Activated naive CD4-positive, alpha-beta T cell treated with anti-CD3 and anti-CD28 coated beads, Interleukin-2, amount 50 U/mL, for 24 hours (primary cell): ENCODE data around the gene PDK3.

Experiments
- H3K27ac Mint-ChIP-seq: one replicate; pipeline ENCODE4 v1.8.0; 2021; ENCODE audit warnings: mild to moderate bottlenecking, mixed read lengths
- H3K27me3 Mint-ChIP-seq: one replicate; pipeline ENCODE4 v1.8.0; 2021; ENCODE audit warnings: mixed read lengths
- H3K36me3 Mint-ChIP-seq: one replicate; pipeline ENCODE4 v1.8.0; 2021; ENCODE audit warnings: mixed read lengths
- H3K4me1 Mint-ChIP-seq: one replicate; pipeline ENCODE4 v1.8.0; 2021; ENCODE audit warnings: mixed read lengths
- H3K4me3 Mint-ChIP-seq: one replicate; pipeline ENCODE4 v1.8.0; 2021; ENCODE audit warnings: mild to moderate bottlenecking, mixed read lengths
- H3K9me3 Mint-ChIP-seq: one replicate; pipeline ENCODE4 v1.8.0; 2021; ENCODE audit warnings: mixed read lengths

The PDK3 gene

DNA sequence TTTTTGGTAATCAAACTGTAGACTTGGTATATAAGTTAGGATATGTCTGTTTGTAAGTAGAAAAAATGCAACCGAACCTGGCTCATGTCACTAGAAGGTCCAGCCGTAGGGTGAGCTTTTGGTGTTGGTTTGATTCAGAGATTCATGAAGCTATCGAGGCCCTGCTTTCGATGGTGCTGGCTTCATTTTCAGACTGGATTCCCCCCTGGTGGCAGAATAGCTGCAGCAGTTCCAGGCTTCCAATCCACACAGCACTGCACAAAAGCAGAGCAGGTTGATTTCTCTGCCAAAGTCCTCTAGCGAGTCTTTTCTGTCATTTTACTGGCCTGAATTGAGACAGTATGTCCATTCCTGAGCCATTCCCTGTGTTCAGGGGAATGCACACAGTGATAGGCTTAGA, 33.1 kb downstream of the PDK3 start:
- Mint-ChIP-seq H3K36me3 (no peaks in the 10 kb centered on the region), H3K4me3 (peak overlapping the region; percentile 51), H3K27me3 (no peaks in the 10 kb centered on the region), H3K9me3 (no peaks in the 10 kb centered on the region), H3K4me1 (peaks cover 39% of the 10 kb centered on the region), H3K27ac (peak overlapping the region; percentile 84)

DNA sequence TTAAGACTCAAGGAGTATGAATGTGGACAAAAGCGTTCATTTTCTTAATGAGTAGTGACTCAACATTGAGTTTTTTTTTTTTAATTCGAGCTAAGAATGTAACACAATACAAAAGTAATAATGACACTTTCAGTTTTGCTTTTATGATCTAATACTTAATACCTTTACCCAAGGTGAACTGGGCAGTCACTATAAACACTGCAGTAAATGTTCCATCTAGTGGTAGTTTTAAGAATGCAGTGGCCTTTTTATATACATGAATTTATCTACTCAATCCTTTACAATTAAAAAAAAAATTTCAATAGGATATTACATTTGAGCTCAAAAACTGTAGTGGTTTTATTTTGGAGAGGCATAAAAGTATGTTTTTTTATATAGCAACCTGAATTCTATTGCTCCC, 33.9 kb downstream of the PDK3 start:
- peak overlapping the region; percentile 83 for H3K27ac Mint-ChIP-seq
- no peaks in the 10 kb centered on the region for H3K27me3 Mint-ChIP-seq
- H3K36me3 Mint-ChIP-seq, result no peaks in the 10 kb centered on the region
- H3K4me1 Mint-ChIP-seq, result peaks cover 31% of the 10 kb centered on the region
- no peaks in the 10 kb centered on the region for H3K9me3 Mint-ChIP-seq
- peak overlapping the region; percentile 51 for H3K4me3 Mint-ChIP-seq

DNA sequence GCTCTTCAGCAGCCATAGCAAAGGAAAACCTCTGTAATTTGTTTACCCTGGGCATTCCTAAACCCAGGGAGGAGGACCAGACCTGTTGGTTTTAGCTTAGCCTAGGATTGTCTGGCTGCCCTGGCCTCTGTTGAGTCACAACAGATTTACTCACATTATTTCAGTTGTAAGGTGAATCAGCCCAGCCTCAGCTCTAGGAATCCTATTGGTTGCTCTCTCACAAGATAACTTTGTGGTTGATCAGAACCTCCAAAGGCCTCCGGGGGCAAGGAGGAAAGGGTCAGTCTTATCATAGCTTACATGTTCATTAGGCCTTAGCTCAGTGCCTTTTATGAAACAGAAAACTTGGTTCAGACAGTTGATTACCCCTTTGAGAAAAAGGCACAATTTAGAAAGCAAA, 41.0 kb downstream of the PDK3 start:
- Mint-ChIP-seq H3K36me3 (peaks cover 2% of the 10 kb centered on the region), H3K4me3 (no peak overlapping the region), H3K27me3 (no peaks in the 10 kb centered on the region), H3K9me3 (no peaks in the 10 kb centered on the region), H3K27ac (peak overlapping the region; percentile 70), H3K4me1 (peaks cover 4% of the 10 kb centered on the region)

DNA sequence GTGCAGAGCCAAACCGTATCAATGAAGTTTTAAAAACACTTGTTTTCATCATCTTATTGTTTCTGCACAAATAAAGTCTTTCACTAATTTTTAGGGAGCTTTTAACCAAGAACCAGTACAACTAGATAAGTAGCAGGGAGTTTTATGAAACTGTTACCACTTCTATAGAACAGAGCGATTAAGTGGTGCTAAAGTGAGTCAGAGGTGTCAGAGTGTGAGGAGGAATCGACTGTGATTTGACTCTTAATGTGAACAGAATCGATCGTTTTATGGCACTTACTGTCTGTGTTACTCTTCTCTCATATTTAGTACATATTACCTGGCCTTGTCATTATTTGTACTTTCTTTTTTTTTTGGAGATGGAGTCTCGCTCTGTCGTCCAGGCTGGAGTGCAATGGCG, 43.3 kb downstream of the PDK3 start:
- Mint-ChIP-seq H3K36me3 (peaks cover 2% of the 10 kb centered on the region), H3K27ac (no peak overlapping the region), H3K4me3 (no peak overlapping the region)

DNA sequence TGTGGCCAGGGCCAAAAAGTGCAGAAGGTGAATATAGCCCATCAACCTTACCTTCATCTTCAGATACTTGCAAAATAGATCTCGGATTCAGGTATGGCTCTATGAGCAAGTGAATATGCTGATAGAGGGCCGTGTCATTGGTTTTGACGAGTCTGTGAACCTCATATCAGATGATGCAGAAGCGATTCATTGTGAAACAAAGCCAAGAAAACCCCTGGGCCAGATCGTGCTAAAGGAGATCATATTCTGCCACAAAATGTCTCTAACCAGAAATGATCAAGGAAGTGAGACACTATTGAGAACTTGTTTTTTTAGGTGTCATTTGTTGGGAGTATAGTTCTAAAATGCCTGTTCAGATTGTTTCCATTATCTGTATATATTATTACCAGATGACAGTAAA, 48.3 kb downstream of the PDK3 start:
- Mint-ChIP-seq H3K36me3 (peaks cover 3% of the 10 kb centered on the region), H3K27me3 (no peaks in the 10 kb centered on the region), H3K4me3 (no peak overlapping the region), H3K4me1 (peaks cover 8% of the 10 kb centered on the region), H3K9me3 (no peaks in the 10 kb centered on the region), H3K27ac (no peak overlapping the region)

More for the DNA sequence above, 43.3 kb downstream of the PDK3 start:
- Mint-ChIP-seq H3K4me1 (peaks cover 6% of the 10 kb centered on the region), H3K27me3 (no peaks in the 10 kb centered on the region), H3K9me3 (no peaks in the 10 kb centered on the region)

DNA sequence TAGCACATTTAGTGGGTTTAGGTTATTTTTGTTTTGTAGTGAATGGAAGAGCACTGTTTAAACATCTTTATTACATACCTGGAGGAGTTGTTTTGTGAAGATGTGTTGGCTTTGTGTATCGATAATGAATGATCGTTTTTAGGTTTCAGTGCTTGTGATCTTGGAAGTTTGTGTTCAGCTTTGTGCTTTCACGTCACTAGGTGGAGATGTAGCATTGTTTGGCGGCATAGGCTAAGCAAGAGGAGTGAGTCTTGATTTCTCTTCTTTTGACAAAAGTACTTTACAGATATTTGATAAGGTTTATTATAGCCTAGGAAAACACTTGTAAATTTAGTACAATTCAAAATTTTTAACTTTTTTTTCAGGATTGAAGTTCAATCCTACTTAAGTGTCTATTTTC, 50.4 kb downstream of the PDK3 start:
- Mint-ChIP-seq H3K9me3 (no peaks in the 10 kb centered on the region), H3K36me3 (peaks cover 3% of the 10 kb centered on the region)

DNA sequence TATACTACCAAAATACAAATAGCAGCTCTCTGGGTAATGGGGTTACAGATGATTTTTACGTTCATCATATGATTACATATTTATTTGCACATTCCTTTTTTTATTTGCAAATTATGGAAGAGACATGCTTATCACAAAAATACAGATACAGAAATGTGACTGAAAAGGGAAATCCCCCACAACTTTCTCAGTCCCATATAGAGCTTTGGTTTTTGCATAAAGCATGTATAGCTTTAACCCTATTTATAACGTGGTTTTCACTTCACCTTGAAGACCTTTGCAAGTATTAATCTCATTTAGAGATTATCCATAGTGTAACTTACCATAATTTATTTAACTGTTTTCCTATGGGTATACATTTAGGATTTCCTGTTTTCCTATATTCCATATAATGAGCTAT, 55.4 kb downstream of the PDK3 start:
- H3K27me3 Mint-ChIP-seq, result no peaks in the 10 kb centered on the region
- H3K27ac Mint-ChIP-seq, result no peak overlapping the region
- peaks cover under 1% of the 10 kb centered on the region for H3K4me1 Mint-ChIP-seq
- no peak overlapping the region for H3K4me3 Mint-ChIP-seq
- H3K9me3 Mint-ChIP-seq, result no peaks in the 10 kb centered on the region
- peaks cover 3% of the 10 kb centered on the region for H3K36me3 Mint-ChIP-seq

More for the DNA sequence above, 50.4 kb downstream of the PDK3 start:
- Mint-ChIP-seq H3K27me3 (no peaks in the 10 kb centered on the region), H3K27ac (peak overlapping the region; percentile 71), H3K4me3 (no peak overlapping the region), H3K4me1 (peaks cover 8% of the 10 kb centered on the region)

DNA sequence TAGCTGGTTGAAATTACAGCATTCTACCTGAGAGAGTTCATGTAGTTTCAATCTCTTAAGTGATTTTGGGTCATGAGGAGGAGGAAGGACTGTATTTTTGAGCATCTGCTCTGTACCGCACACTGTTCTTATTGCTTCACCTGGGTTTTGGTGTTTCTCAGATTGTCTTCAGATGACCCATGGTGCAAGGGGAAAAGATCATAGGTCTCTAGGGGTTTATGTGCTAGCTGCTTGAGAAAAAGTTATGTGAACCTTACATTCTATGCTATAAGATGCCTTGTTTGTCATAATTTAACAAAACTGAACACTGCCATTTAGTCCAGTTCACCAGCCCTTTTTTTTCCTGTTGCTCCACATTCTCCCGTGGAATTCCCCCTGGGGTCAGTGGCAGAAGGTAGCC, 60.4 kb downstream of the PDK3 start:
- H3K9me3 Mint-ChIP-seq, result no peaks in the 10 kb centered on the region
- H3K27ac Mint-ChIP-seq, result no peak overlapping the region
- H3K36me3 Mint-ChIP-seq, result no peaks in the 10 kb centered on the region
- H3K4me3 Mint-ChIP-seq, result no peak overlapping the region
- no peaks in the 10 kb centered on the region for H3K27me3 Mint-ChIP-seq
- no peaks in the 10 kb centered on the region for H3K4me1 Mint-ChIP-seq

DNA sequence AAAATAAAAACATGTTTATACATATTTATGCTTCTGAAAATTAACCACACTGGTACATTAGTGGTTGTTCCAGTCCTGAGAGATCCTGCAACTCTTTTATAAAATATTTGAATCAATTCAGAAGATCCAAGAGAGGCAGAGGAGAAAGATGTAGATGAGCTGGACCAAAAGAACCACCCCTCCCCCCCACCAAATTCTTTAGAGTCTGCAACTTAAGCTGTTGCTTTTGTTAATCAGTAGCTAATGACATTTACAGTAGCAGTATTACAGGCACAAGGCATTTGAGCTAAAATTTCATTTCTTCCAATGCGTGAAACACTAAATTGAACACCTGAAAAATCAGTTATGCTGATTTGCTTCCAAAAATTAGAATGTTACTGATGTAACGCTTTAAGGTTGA, 61.5 kb downstream of the PDK3 start:
- Mint-ChIP-seq H3K36me3 (peaks cover 1% of the 10 kb centered on the region), H3K9me3 (no peaks in the 10 kb centered on the region), H3K4me1 (no peaks in the 10 kb centered on the region), H3K27me3 (no peaks in the 10 kb centered on the region), H3K4me3 (no peak overlapping the region), H3K27ac (no peak overlapping the region)

DNA sequence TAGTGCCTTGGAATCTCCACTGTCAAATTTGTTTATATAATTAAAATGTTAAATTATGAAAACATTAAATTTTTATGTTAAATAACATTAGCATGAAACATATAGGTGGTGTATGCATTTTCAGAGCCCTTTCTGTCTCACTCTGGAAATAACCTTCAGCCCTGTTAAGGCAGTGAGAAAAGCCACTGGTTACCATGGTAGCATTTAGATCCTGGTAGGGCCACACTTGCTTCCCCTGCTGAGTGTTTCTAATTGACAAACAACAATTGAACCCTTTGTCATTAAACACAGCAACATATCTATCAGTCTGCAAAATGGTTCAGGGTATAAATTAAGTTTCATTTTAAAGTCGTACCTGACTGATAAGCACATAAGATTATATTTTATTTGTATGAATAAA, 63.5 kb downstream of the PDK3 start:
- peaks cover 1% of the 10 kb centered on the region for H3K36me3 Mint-ChIP-seq
- no peak overlapping the region for H3K4me3 Mint-ChIP-seq
- H3K4me1 Mint-ChIP-seq, result no peaks in the 10 kb centered on the region
- H3K27me3 Mint-ChIP-seq, result no peaks in the 10 kb centered on the region
- no peak overlapping the region for H3K27ac Mint-ChIP-seq
- no peaks in the 10 kb centered on the region for H3K9me3 Mint-ChIP-seq

DNA sequence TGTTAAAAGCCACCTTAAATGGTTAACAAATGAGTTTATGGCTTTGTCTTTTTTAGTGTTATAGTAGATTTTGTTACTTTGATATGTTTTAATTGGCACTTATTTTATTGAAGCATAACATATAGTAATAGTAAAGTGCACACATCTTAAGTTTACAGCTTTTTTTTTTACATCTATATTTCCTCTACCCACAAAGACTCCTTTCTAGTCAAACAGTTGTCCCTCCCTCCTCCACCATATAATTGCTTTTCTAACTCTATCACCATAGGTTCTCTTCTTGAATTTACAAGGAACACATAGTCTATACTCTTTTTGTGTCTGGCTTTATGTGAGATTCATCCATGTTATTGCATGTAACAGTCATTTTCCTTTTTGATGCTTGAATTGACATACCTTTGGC, 71.5 kb downstream of the PDK3 start:
- peaks cover 4% of the 10 kb centered on the region for H3K36me3 Mint-ChIP-seq
- peak overlapping the region; percentile 51 for H3K27ac Mint-ChIP-seq

DNA sequence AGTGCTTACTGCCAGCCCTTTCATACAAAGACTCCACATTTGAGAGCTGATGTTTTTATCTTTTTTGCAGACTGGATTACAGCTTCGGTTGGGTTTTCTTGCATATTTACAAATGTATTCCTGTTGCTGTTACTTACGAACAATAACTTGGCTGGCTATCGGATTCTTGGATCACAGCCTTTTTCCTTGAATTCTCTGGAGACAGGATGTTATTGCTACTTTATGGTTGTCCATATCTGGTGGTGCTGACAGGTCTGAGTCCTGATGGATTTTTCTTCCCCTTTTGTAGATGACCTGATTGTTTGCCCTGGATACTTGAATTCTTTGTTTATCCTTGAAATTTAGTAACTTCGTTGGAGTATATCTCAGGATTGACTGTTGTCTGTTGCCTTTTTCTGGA, 77.7 kb downstream of the PDK3 start:
- Mint-ChIP-seq H3K27me3 (no peaks in the 10 kb centered on the region), H3K4me3 (no peak overlapping the region), H3K36me3 (peaks cover 2% of the 10 kb centered on the region), H3K9me3 (no peaks in the 10 kb centered on the region), H3K27ac (no peak overlapping the region), H3K4me1 (no peaks in the 10 kb centered on the region)

More for the DNA sequence above, 71.5 kb downstream of the PDK3 start:
- Mint-ChIP-seq H3K27me3 (no peaks in the 10 kb centered on the region), H3K4me1 (no peaks in the 10 kb centered on the region), H3K4me3 (no peak overlapping the region), H3K9me3 (no peaks in the 10 kb centered on the region)

DNA sequence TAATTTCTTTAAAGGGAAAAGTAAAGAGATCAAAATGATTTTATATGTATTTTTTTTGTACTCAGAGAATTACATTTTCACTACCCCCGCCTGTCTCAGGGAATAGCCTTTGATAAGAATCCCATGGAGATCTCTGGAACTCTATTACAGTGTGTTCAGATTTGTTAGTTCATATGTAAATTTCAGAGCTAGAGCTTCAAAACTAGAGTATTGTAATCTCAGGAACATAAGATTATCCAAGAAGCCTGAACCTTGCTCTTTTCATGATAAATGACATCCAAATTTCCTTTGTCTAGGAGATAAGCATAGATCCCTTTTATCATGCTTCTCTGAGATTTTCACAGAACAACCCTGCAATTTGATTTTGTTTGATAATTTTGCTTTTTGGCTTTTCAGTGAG, 82.9 kb downstream of the PDK3 start:
- no peaks in the 10 kb centered on the region for H3K9me3 Mint-ChIP-seq
- H3K27ac Mint-ChIP-seq, result no peak overlapping the region
- H3K4me1 Mint-ChIP-seq, result no peaks in the 10 kb centered on the region
- no peak overlapping the region for H3K4me3 Mint-ChIP-seq
- H3K36me3 Mint-ChIP-seq, result peaks cover 2% of the 10 kb centered on the region
- no peaks in the 10 kb centered on the region for H3K27me3 Mint-ChIP-seq

DNA sequence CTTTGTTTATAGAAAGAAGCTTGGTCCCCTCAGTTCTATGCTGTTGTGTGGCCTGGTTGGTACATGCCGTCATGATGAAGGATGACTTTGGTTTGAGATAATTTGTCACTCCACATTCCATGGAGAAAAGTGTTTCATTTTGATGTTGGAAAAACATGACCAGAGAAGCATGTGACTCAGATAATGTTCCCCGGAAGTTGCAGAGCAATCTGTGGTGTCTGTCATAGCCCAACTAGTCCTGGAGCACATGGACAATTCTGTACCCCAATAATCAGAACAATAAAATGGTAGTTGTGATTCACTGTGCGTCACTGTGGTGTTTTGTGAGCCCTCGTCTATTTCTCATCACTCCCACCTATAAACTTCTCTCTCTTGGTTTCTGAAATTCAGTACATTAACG, 85.1 kb downstream of the PDK3 start:
- Mint-ChIP-seq H3K27me3 (no peaks in the 10 kb centered on the region), H3K4me3 (no peak overlapping the region), H3K36me3 (no peaks in the 10 kb centered on the region), H3K4me1 (no peaks in the 10 kb centered on the region), H3K9me3 (no peaks in the 10 kb centered on the region), H3K27ac (no peak overlapping the region)

DNA sequence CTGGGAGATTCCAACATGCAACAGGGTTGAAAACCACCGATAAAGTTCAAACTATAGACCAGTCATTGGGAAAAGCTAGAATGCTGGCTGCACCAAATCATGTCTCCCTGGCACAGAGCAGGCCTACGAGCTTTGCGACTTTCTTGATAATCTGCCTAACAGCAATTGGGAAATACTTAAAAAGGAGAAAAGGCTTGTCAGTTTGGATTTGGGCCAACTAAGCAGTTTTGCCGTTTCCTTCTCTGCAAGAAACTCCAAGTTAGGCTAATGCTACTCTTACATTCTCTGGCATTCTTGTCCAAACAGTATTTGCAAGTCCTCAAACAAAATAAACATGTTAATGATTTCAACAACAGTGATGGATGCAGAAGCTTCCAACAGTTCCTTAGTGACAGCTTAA, 87.9 kb downstream of the PDK3 start:
- Mint-ChIP-seq H3K4me3 (no peak overlapping the region), H3K9me3 (no peaks in the 10 kb centered on the region), H3K36me3 (no peaks in the 10 kb centered on the region), H3K27ac (no peak overlapping the region), H3K27me3 (no peaks in the 10 kb centered on the region), H3K4me1 (no peaks in the 10 kb centered on the region)

DNA sequence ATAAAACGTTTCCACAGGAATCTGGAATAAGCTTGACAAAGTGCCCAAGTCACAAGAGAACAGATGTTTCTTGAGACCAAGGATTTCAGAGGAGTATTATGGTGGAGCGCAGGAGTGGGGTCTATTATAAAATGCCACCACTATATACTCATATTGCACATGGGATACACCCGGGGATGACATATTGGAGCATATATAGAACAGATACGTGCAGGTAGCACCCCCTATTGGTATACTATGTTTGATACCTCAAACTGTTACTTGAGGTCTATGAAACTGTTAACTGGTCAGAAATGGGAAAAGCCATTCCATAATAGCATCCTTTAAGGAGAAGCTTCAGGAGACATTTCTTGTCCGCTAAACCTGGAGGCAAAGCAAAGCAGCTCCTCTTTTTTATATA, 96.0 kb downstream of the PDK3 start:
- no peaks in the 10 kb centered on the region for H3K27me3 Mint-ChIP-seq
- H3K4me1 Mint-ChIP-seq, result no peaks in the 10 kb centered on the region
- no peaks in the 10 kb centered on the region for H3K36me3 Mint-ChIP-seq
- no peak overlapping the region for H3K27ac Mint-ChIP-seq
- no peaks in the 10 kb centered on the region for H3K9me3 Mint-ChIP-seq
- H3K4me3 Mint-ChIP-seq, result no peak overlapping the region

DNA sequence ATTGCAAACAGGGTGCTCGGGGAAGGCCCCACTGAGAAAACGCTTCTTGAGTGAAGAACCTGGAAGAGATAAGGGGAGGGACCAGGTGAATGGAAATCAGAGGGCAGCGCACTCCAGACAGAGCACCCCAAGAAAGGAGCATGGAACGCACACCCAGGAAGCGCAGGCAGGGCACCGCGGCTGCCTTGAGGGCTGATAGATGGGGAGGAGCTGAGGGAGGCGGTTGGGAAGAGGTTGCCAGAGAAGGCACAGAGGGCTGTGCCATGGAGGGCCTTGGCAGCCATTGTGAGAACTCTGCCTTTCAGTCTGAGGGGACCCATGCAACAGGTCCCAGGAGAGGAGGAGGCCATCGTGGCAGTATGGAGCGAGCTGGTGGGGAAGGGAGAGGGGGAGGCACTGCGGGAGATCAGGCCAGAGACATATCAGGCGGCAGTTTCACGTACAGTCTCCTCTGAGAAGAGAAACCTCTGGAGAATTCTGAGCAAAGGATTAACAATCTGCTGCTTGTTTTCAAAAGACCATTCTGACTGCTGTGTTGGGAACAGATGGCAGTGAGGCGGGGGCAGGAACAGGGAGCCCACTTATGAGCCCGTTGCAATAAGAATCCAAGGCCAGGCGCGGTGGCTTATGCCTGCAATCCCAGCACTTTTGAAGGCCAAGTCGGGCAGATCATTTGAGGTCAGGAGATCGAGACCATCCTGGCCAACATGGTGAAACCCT, 98.4 kb downstream of the PDK3 start:
- H3K27ac Mint-ChIP-seq, result no peak overlapping the region
- no peaks in the 10 kb centered on the region for H3K36me3 Mint-ChIP-seq
- no peak overlapping the region for H3K4me3 Mint-ChIP-seq
- no peaks in the 10 kb centered on the region for H3K4me1 Mint-ChIP-seq
- no peaks in the 10 kb centered on the region for H3K9me3 Mint-ChIP-seq
- H3K27me3 Mint-ChIP-seq, result no peaks in the 10 kb centered on the region
